CD8-positive, alpha-beta memory T cell (primary cell): ENCODE data around the gene SOS1. TPM values are rescaled to one million over a fixed set of nuclear protein-coding genes. Genes with fewer than 3 reads are reported as not detected.
A peak's percentile ranks its signal among the peaks of the same experiment; 100 is the strongest.
"Not testable (repeated sequence)": the region's sequence is repeated elsewhere in the genome, so short reads cannot be mapped to it uniquely, and the experiment has no call there.

Source experiments
- CTCF ChIA-PET: fragments of 350-600 bp; sonication (Branson Sonifier 250); formaldehyde crosslinking; loops from one replicate; lab custom pipeline; 2021; ENCODE audit warnings: antibody characterized with exemption; lab: Charles Lee
- POLR2A ChIA-PET: fragments of 350-600 bp; sonication (Branson Sonifier 250); formaldehyde crosslinking; loops from one replicate; lab custom pipeline; 2021; ENCODE audit warnings: antibody characterized with exemption; lab: Charles Lee
- DNase-seq, 5 donors: peaks; one replicate each; pipeline versions ENCODE4 v3.0.0 to v3.0.0-alpha.2; 2020 to 2022; ENCODE audit warnings: mixed read lengths in 1 of 5
- H3K27ac ChIP-seq: one replicate; pipeline ENCODE4 v1.7.0; 2013; ENCODE audit warnings: low read depth, mild to moderate bottlenecking, low read length, moderate library complexity
- H3K27me3 ChIP-seq: 2 replicates; pipeline ENCODE4 v1.7.0; 2013; ENCODE audit warnings: low read length, mild to moderate bottlenecking; ENCODE audit not compliant: insufficient read depth, poor library complexity, severe bottlenecking
- H3K36me3 ChIP-seq: 2 replicates; pipeline ENCODE4 v1.7.0; 2013; ENCODE audit warnings: mild to moderate bottlenecking, low read length, moderate library complexity; ENCODE audit not compliant: insufficient read depth
- H3K4me1 ChIP-seq: 2 replicates; pipeline ENCODE4 v1.7.0; 2013; ENCODE audit warnings: mild to moderate bottlenecking, low read length, moderate library complexity; ENCODE audit not compliant: insufficient read depth
- H3K4me3 ChIP-seq: 2 replicates; pipeline ENCODE4 v1.7.0; 2013; ENCODE audit warnings: mild to moderate bottlenecking, low read length
- H3K9me3 ChIP-seq: 2 replicates; pipeline ENCODE4 v1.7.0; 2013; ENCODE audit warnings: mild to moderate bottlenecking, low read length
- H3K27ac Mint-ChIP-seq, 8 donors: one replicate each; pipeline ENCODE4 v1.8.0; 2020 to 2021; ENCODE audit warnings: mixed read lengths in 8 of 8, mild to moderate bottlenecking in 6 of 8, inconsistent platforms in 3 of 8, moderate library complexity in 3 of 8
- H3K27me3 Mint-ChIP-seq, 2 donors: one replicate each; pipeline ENCODE4 v1.8.0; 2020 to 2021; ENCODE audit warnings: mixed read lengths in 2 of 2, mild to moderate bottlenecking in 1 of 2, moderate library complexity in 1 of 2
- H3K36me3 Mint-ChIP-seq, 3 donors: one replicate each; pipeline ENCODE4 v1.8.0; 2020 to 2021; ENCODE audit warnings: mixed read lengths in 3 of 3, inconsistent platforms in 1 of 3, mild to moderate bottlenecking in 1 of 3
- H3K4me1 Mint-ChIP-seq, 3 donors: one replicate each; pipeline ENCODE4 v1.8.0; 2020 to 2021; ENCODE audit warnings: mixed read lengths in 3 of 3, inconsistent platforms in 1 of 3, mild to moderate bottlenecking in 1 of 3
- H3K4me3 Mint-ChIP-seq, 7 donors: one replicate each; pipeline ENCODE4 v1.8.0; 2020 to 2021; ENCODE audit warnings: mixed read lengths in 7 of 7, mild to moderate bottlenecking in 6 of 7, moderate library complexity in 4 of 7, inconsistent platforms in 2 of 7
- H3K9me3 Mint-ChIP-seq, 5 donors: one replicate each; pipeline ENCODE4 v1.8.0; 2020 to 2022; ENCODE audit warnings: mixed read lengths in 5 of 5, mild to moderate bottlenecking in 3 of 5, moderate library complexity in 2 of 5, inconsistent platforms in 1 of 5
- polyA plus RNA-seq: library from polyadenylated mRNA; unstranded; fragments of 300-500 nt; fragmentation: Illumina TruSeq; gene quantifications from one replicate; pipeline ENCODE4 v1.2.3, GENCODE V29; 2021
- total RNA-seq, 2 experiments: library from RNA; stranded (reverse); gene quantifications; one replicate each; pipeline ENCODE4 v1.2.3, GENCODE V29; 2021

Gene SOS1
- total and polyA plus RNA-seq, 3 experiments from 2014 or later = 14.5 to 75.9 (median 72.6) TPM

DNA sequence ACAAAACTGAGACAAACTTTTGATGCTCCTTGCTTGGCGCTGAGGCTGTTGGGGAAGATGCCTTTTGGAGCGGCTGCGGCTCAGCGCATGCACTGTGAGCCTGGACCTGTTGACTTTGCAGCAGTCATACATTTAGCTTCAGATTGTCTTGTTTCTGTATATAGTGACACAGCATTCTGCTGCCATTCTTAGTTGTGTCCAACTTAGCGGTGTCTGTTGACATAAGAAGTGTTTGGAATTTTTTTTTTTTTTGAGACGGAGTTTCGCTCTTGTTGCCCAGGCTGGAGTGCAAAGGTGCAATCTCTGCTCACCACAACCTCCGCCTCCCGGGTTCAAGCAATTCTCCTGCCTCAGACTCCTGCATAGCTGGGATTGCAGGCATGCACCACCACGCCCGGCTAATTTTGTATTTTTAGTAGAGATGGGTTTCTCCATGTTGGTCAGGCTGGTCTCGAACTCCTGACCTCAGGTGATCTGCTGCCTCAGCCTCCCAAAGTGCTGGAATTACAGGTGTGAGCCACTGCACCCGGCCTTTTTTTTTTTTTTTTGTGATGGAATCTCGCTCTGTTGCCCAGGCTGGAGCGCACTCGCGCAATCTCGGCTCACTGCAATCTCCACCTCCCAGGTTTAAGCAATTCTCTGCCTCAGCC, 17.5 kb upstream of the SOS1 start:
- ChIA-PET POLR2A (interaction anchor here (2.2 kb wide), 1 partner anchor 14 kb away, joined by 7 read pairs; no protein-coding TSS in a partner anchor), CTCF (interaction anchor here (0.9 kb wide), 2 partner anchors 13 to 91 kb away, joined by 3 read pairs; no protein-coding TSS in a partner anchor)
- not testable (repeated sequence) for H3K27ac ChIP-seq, H3K9me3 ChIP-seq, H3K4me3 ChIP-seq, DNase-seq, H3K36me3 Mint-ChIP-seq, H3K36me3 ChIP-seq, H3K27me3 ChIP-seq, H3K27me3 Mint-ChIP-seq, H3K4me3 Mint-ChIP-seq, H3K27ac Mint-ChIP-seq, H3K9me3 Mint-ChIP-seq
- H3K4me1 ChIP-seq = peaks cover 20% of the 10 kb centered on the region
- peaks cover 24 to 65% (median 63%) of the 10 kb centered on the region in 3 donors for H3K4me1 Mint-ChIP-seq

GRCh38 chr2:39136799-39137198, 15.9 kb upstream of the SOS1 start:
- POLR2A ChIA-PET = interaction anchor here (2.2 kb wide), 2 partner anchors 12 to 16 kb away, joined by 7 to 10 read pairs; partner anchors contain the start of gene SOS1
- Mint-ChIP-seq H3K9me3 (no peaks in the 10 kb centered on the region), H3K27ac (peak overlapping the region in 6 of 8 donors; percentile 0 to 60 (median 46)), H3K4me3 (peak overlapping the region in 6 of 7 donors; percentile 39 to 76 (median 68)), H3K4me1 (peaks cover 24 to 58% (median 56%) of the 10 kb centered on the region in 3 donors), H3K36me3 (no peaks in the 10 kb centered on the region), H3K27me3 (peaks cover 0 to 2% of the 10 kb centered on the region in 2 donors)
- Histone ChIP-seq H3K4me1 (peaks cover 20% of the 10 kb centered on the region), H3K27ac (no peak overlapping the region), H3K4me3 (no peak overlapping the region), H3K9me3 (no peaks in the 10 kb centered on the region), H3K27me3 (no peaks in the 10 kb centered on the region), H3K36me3 (no peaks in the 10 kb centered on the region)
- peak in 1 of 5 donors; percentile 25 for DNase-seq
- CTCF ChIA-PET = interaction anchor here (0.8 to 1.7 kb wide), 4 partner anchors 10 to 21 kb away, joined by 3 to 7 read pairs (median 4); partner anchors contain the start of gene SOS1

- Mint-ChIP-seq H3K27ac (peak overlapping the region in 7 of 8 donors; percentile 35 to 92 (median 79)), H3K36me3 (no peaks in the 10 kb centered on the region), H3K4me1 (peaks cover 22 to 54% (median 48%) of the 10 kb centered on the region in 3 donors), H3K9me3 (no peaks in the 10 kb centered on the region), H3K4me3 (peak overlapping the region in 6 of 7 donors; percentile 58 to 73 (median 66)), H3K27me3 (peaks cover 0 to 2% of the 10 kb centered on the region in 2 donors)
- Histone ChIP-seq H3K36me3 (no peaks in the 10 kb centered on the region), H3K27ac (no peak overlapping the region), H3K4me1 (peaks cover 25% of the 10 kb centered on the region), H3K27me3 (no peaks in the 10 kb centered on the region), H3K9me3 (no peaks in the 10 kb centered on the region), H3K4me3 (peak overlapping the region; percentile 27)
- POLR2A ChIA-PET = interaction anchor here (0.6 to 2.2 kb wide), 3 partner anchors 11 to 81 kb away, joined by 3 to 10 read pairs (median 7); partner anchors contain the start of gene SOS1
- DNase-seq = peak in 1 of 5 donors; percentile 26
- CTCF ChIA-PET = interaction anchor here (1.3 to 1.7 kb wide), 2 partner anchors 9 to 15 kb away, joined by 3 to 5 read pairs; partner anchors contain the start of gene SOS1
Observed at GRCh38 chr2:39135690-39136259, 14.9 kb upstream of the SOS1 start.

DNA sequence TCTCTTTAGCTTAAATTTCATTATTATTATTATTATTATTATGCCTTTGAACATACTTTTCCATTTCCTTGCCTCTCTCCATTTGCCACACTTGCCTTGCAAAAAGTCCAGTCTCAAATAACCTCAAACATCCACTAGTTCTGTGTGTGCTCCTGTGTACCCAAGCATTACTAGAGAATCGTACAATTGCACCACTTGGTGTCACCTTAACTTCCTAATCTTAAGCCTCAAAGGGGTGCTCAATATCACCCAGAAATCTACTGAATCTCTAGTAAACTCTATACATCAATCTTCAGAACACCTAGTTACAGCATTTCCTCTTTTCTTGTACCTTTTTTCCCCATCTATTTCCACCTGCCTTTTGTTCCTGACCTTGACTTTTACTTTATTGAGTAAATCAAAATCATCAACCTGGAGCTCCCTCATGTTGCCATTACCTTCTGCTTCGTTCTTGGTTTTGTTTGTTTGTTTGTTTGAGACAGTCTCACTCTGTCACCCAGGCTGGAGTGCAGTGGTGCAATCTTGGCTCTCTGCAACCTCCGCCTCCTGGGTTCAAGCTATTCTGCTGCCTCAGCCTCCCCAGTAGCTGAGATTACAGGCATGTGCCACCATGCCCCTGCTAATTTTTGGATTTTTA, 12.5 kb upstream of the SOS1 start:
- Mint-ChIP-seq H3K9me3 (no peaks in the 10 kb centered on the region), H3K27ac (peak overlapping the region in 2 of 8 donors; percentile 44 to 64), H3K4me1 (peaks cover 34 to 60% (median 51%) of the 10 kb centered on the region in 3 donors), H3K36me3 (no peaks in the 10 kb centered on the region), H3K4me3 (no peak overlapping the region), H3K27me3 (no peaks in the 10 kb centered on the region)
- Histone ChIP-seq H3K27me3 (no peaks in the 10 kb centered on the region), H3K4me1 (peaks cover 48% of the 10 kb centered on the region), H3K36me3 (no peaks in the 10 kb centered on the region), H3K4me3 (no peak overlapping the region), H3K9me3 (no peaks in the 10 kb centered on the region), H3K27ac (no peak overlapping the region)
- no peak for DNase-seq
- POLR2A ChIA-PET = interaction anchor here (0.5 to 0.6 kb wide), 2 partner anchors 353 to 382 kb away, joined by 3 to 4 read pairs; partner anchors contain the start of gene SRSF7
- CTCF ChIA-PET = interaction anchor here (1.3 to 7.1 kb wide), 5 partner anchors 9 to 96 kb away, joined by 5 to 23 read pairs (median 11); partner anchors contain the start of gene SOS1

GRCh38 chr2:39128919-39129391, 8.1 kb upstream of the SOS1 start:
- peaks cover 0 to 10% (median 0%) of the 10 kb centered on the region in 3 donors for H3K36me3 Mint-ChIP-seq
- no peaks in the 10 kb centered on the region for H3K27me3 Mint-ChIP-seq
- peak overlapping the region; percentile 16 to 96 (median 90) for H3K27ac Mint-ChIP-seq
- H3K9me3 Mint-ChIP-seq = no peaks in the 10 kb centered on the region
- no peaks in the 10 kb centered on the region for H3K27me3 ChIP-seq
- peak; percentile 4 to 79 (median 70) for DNase-seq
- H3K4me3 Mint-ChIP-seq = peak overlapping the region; percentile 1 to 67 (median 49)
- ChIA-PET CTCF (interaction anchor here (1.1 to 7.1 kb wide), 5 partner anchors 9 to 99 kb away, joined by 3 to 23 read pairs (median 6); partner anchors contain the start of gene SOS1), POLR2A (interaction anchor here (0.6 to 1.7 kb wide), 6 partner anchors 8 to 99 kb away, joined by 3 to 9 read pairs (median 4); partner anchors contain the start of gene SOS1)
- peaks cover 42% of the 10 kb centered on the region for H3K4me1 ChIP-seq
- peaks cover 37 to 60% (median 54%) of the 10 kb centered on the region in 3 donors for H3K4me1 Mint-ChIP-seq
- no peak overlapping the region for H3K4me3 ChIP-seq
- no peak overlapping the region for H3K27ac ChIP-seq
- no peaks in the 10 kb centered on the region for H3K36me3 ChIP-seq
- H3K9me3 ChIP-seq = no peaks in the 10 kb centered on the region

GRCh38 chr2:39127973-39128372, 7.1 kb upstream of the SOS1 start:
- ChIA-PET POLR2A (interaction anchor here (0.6 to 1.7 kb wide), 4 partner anchors 7 to 100 kb away, joined by 3 to 9 read pairs (median 4); partner anchors contain the start of gene SOS1), CTCF (interaction anchor here (1.1 to 7.1 kb wide), 5 partner anchors 8 to 100 kb away, joined by 3 to 23 read pairs (median 6); partner anchors contain the start of gene SOS1)
- peak in 4 of 5 donors; percentile 22 to 76 (median 26) for DNase-seq
- Histone ChIP-seq H3K4me3 (no peak overlapping the region), H3K27ac (no peak overlapping the region), H3K27me3 (no peaks in the 10 kb centered on the region), H3K9me3 (no peaks in the 10 kb centered on the region), H3K4me1 (peaks cover 42% of the 10 kb centered on the region), H3K36me3 (no peaks in the 10 kb centered on the region)
- H3K4me3 Mint-ChIP-seq = peak overlapping the region; percentile 8 to 70 (median 46)
- H3K36me3 Mint-ChIP-seq = peaks cover 0 to 12% (median 0%) of the 10 kb centered on the region in 3 donors
- H3K27ac Mint-ChIP-seq = peak overlapping the region; percentile 66 to 96 (median 88)
- H3K27me3 Mint-ChIP-seq = no peaks in the 10 kb centered on the region
- no peaks in the 10 kb centered on the region for H3K9me3 Mint-ChIP-seq
- peaks cover 43 to 61% (median 57%) of the 10 kb centered on the region in 3 donors for H3K4me1 Mint-ChIP-seq

GRCh38 chr2:39124746-39125057, 3.9 kb upstream of the SOS1 start:
- Mint-ChIP-seq H3K4me1 (peaks cover 49 to 65% (median 61%) of the 10 kb centered on the region in 3 donors), H3K27me3 (no peaks in the 10 kb centered on the region), H3K36me3 (peaks cover 0 to 17% (median 0%) of the 10 kb centered on the region in 3 donors), H3K4me3 (peak overlapping the region; percentile 87 to 95 (median 94)), H3K27ac (peak overlapping the region; percentile 90 to 99 (median 96)), H3K9me3 (no peaks in the 10 kb centered on the region)
- POLR2A ChIA-PET = interaction anchor here (1.0 to 2.3 kb wide), 4 partner anchors 12 to 103 kb away, joined by 5 to 21 read pairs (median 10); no protein-coding TSS in a partner anchor
- Histone ChIP-seq H3K36me3 (no peaks in the 10 kb centered on the region), H3K27ac (peak overlapping the region; percentile 91), H3K4me1 (peaks cover 37% of the 10 kb centered on the region), H3K9me3 (no peaks in the 10 kb centered on the region), H3K4me3 (peak overlapping the region; percentile 88), H3K27me3 (no peaks in the 10 kb centered on the region)
- DNase-seq = peak in 3 of 5 donors; percentile 5 to 51 (median 14)
- CTCF ChIA-PET = interaction anchor here (0.9 to 3.6 kb wide), 19 partner anchors 9 to 104 kb away, joined by 3 to 57 read pairs (median 4); no protein-coding TSS in a partner anchor
